GM12878 (cell line): ENCODE results near the gene LEF1. TPM values are rescaled to one million over a fixed set of nuclear protein-coding genes. Genes with fewer than 3 reads are reported as not detected.

Experiments used
- ATAC-seq: fragments of 200-7000 bp; cut with Tn5 transposase; 3 replicates; pipeline ENCODE4 v1.9.1; 2020; ENCODE audit warnings: mild to moderate bottlenecking, moderate library complexity
- BruUV-seq: library from RNA; stranded (reverse); fragments of 400-500 nt; replicated peaks from 2 replicates; lab custom pipeline; 2021; lab: Mats Ljungman, UMichigan
- CTCF ChIA-PET: fragments of 300-600 bp; sonication (Branson Sonifier 250); formaldehyde crosslinking; extraction: SDS; loops from one replicate; lab custom pipeline; 2021; ENCODE audit warnings: inconsistent platforms; lab: Yijun Ruan, JAX
- POLR2A ChIA-PET: fragments of 350-600 bp; formaldehyde crosslinking; extraction: SDS; loops from one replicate; lab custom pipeline; 2021; ENCODE audit warnings: inconsistent platforms; lab: Charles Lee
- RAD21 ChIA-PET: fragments of 300-600 bp; sonication (Branson Sonifier 250); formaldehyde crosslinking; loops from one replicate; lab custom pipeline; 2023; ENCODE audit warnings: antibody characterized with exemption; ENCODE audit not compliant: unreplicated experiment; lab: Charles Lee
- SMC1A ChIA-PET: fragments of 300-600 bp; sonication (Branson Sonifier 250); formaldehyde crosslinking; loops from one replicate; lab custom pipeline; 2023; ENCODE audit not compliant: unreplicated experiment, uncharacterized antibody; lab: Charles Lee
- DNase-seq: peaks from one replicate; pipeline ENCODE4 v3.0.0-alpha.2; 2011; ENCODE audit warnings: low read depth, low spot score
- FAIRE-seq: peaks from 3 replicates; lab custom pipeline; 2011; peaks lifted over from hg19 to GRCh38; lab: Jason Lieb, UNC
- H2AFZ ChIP-seq: 2 replicates; pipeline ENCODE4 v1.6.0; 2011; ENCODE audit warnings: low read depth, low read length, control low read depth; ENCODE audit not compliant: control insufficient read depth
- H3K27ac ChIP-seq: 2 replicates; pipeline ENCODE4 v1.5.1; 2011; ENCODE audit warnings: control low read depth; ENCODE audit not compliant: control insufficient read depth, insufficient read depth
- H3K27me3 ChIP-seq, 2 experiments: replicated peaks in 1 of 2; 2 replicates each; pipeline versions ENCODE4 v1.6.0 to v1.6.1; 2011; ENCODE audit warnings: low read length in 1 of 2; ENCODE audit not compliant: control insufficient read depth in 2 of 2, insufficient read depth in 2 of 2
- H3K36me3 ChIP-seq, 2 experiments: 2 replicates each; pipeline ENCODE4 v1.5.1; 2011; ENCODE audit warnings: low read length in 1 of 2; ENCODE audit not compliant: control insufficient read depth in 2 of 2, insufficient read depth in 2 of 2
- H3K4me1 ChIP-seq: 2 replicates; pipeline ENCODE4 v1.6.1; 2011; ENCODE audit warnings: mild to moderate bottlenecking, low read length, moderate library complexity, mixed read lengths; ENCODE audit not compliant: control insufficient read depth, insufficient read depth
- H3K4me2 ChIP-seq: 2 replicates; pipeline ENCODE4 v1.6.0; 2011; ENCODE audit warnings: control low read depth; ENCODE audit not compliant: control insufficient read depth, insufficient read depth
- H3K4me3 ChIP-seq: fragments of 200-600 bp; sonication (generic); 2 replicates; pipeline ENCODE4 v1.5.1; 2016
- H3K79me2 ChIP-seq: 2 replicates; pipeline ENCODE4 v1.6.0; 2011; ENCODE audit warnings: low read length; ENCODE audit not compliant: control insufficient read depth, insufficient read depth
- H3K9ac ChIP-seq: 2 replicates; pipeline ENCODE4 v1.8.0; 2011; ENCODE audit warnings: low read length, control low read depth, mixed read lengths; ENCODE audit not compliant: control insufficient read depth, insufficient read depth
- H3K9me3 ChIP-seq: replicated peaks from 3 replicates; pipeline ENCODE4 v1.5.1; 2011; ENCODE audit warnings: mild to moderate bottlenecking, low read length; ENCODE audit not compliant: control insufficient read depth, insufficient read depth
- H4K20me1 ChIP-seq: 2 replicates; pipeline ENCODE4 v1.6.0; 2011; ENCODE audit not compliant: control insufficient read depth, insufficient read depth
- EZH2 ChIP-seq: IDR thresholded peaks from 2 replicates; pipeline ENCODE4 v1.6.1; 2012; ENCODE audit warnings: low read depth, mild to moderate bottlenecking, control low read depth, inconsistent platforms, low read length, borderline replicate concordance; ENCODE audit not compliant: control insufficient read depth
- NFYB ChIP-seq: IDR thresholded peaks from 2 replicates; pipeline ENCODE4 v1.6.1; 2011; ENCODE audit warnings: low read depth, mild to moderate bottlenecking, low read length, improper control_type of control experiment, moderate library complexity; ENCODE audit not compliant: insufficient read depth
- NR2C1 ChIP-seq: fragments of 450-650 bp; IDR thresholded peaks from 2 replicates; pipeline ENCODE4 v1.6.1; 2017; ENCODE audit warnings: antibody characterized with exemption, mild to moderate bottlenecking, moderate library complexity
- SMAD1 ChIP-seq: fragments of 450-650 bp; IDR thresholded peaks from 2 replicates; pipeline ENCODE4 v1.6.1; 2018; ENCODE audit warnings: mild to moderate bottlenecking, low read depth; ENCODE audit not compliant: partially characterized antibody
- SUPT20H ChIP-seq: IDR thresholded peaks from 2 replicates; pipeline ENCODE4 v1.6.1; 2011; ENCODE audit warnings: low read depth, mild to moderate bottlenecking, low read length, moderate library complexity, borderline replicate concordance; ENCODE audit not compliant: control insufficient read depth
- WGBS: methylation state at CpG from one replicate; pipeline ENCODE4 v1.1.6; 2016; ENCODE audit warnings: low lambda C conversion rate; ENCODE audit not compliant: insufficient replicate concordance, insufficient coverage; ENCODE audit errors: missing lambda C conversion rate; 5-methylcytosine and 5-hydroxymethylcytosine counted together
- in situ Hi-C: fragments of 300-500 bp; cut with MboI; formaldehyde crosslinking; loops from 9 replicates; pipeline ENCODE4 v1.14.3; 2018; ENCODE audit warnings: mixed read lengths
- intact Hi-C: fragments of 100-400 bp; cut with micrococcal nuclease; formaldehyde crosslinking; loops from one replicate; pipeline ENCODE4 v1.14.2; 2022; ENCODE audit not compliant: unreplicated experiment
- polyA plus RNA-seq, 11 experiments: library from polyadenylated mRNA; depleted of rRNA in 4 of 11; unstranded in 6 of 11; stranded (reverse) in 5 of 11; fragments of >200 nt; fragmentation: Nextera tagmentation in 4 of 11; fragmentation: Illumina TruSeq in 1 of 11; extraction: Ambion mirVana in 4 of 11; extraction: Trizol in 1 of 11; gene quantifications; 1 replicate in 1 of 11; 2 replicates in 10 of 11; pipeline versions ENCODE4 v1.2.1 to v1.2.3, GENCODE V29; 2011 to 2016; ENCODE audit warnings: inconsistent platforms in 2 of 11, missing spikeins in 2 of 11, low read depth in 1 of 11
- total RNA-seq, 4 experiments: library from RNA; depleted of rRNA in 3 of 4; stranded (reverse); fragments of >200 nt in 3 of 4; fragmentation: Illumina TruSeq in 1 of 4; extraction: Trizol in 1 of 4; gene quantifications; 2 replicates each; pipeline versions ENCODE4 v1.2.1 to v1.2.3, GENCODE V29; 2013 to 2021
- TF ChIP-seq, protein P1 (sequence below), 3 experiments: IDR thresholded peaks in 2 of 3; conservative IDR thresholded peaks in 1 of 3; 2 replicates each; pipeline ENCODE4 v1.5.1; 2011; ENCODE audit warnings: low read depth in 3 of 3, low read length in 3 of 3, mild to moderate bottlenecking in 3 of 3, control low read depth in 2 of 3, moderate library complexity in 2 of 3, inconsistent platforms in 1 of 3, mixed read lengths in 1 of 3; ENCODE audit not compliant: control insufficient read depth in 2 of 3, insufficient read depth in 1 of 3; ENCODE audit errors: extremely low read depth in 1 of 3
- TF ChIP-seq, protein P2 (sequence below): fragments of 450-650 bp; IDR thresholded peaks from 2 replicates; pipeline ENCODE4 v1.6.1; 2017; ENCODE audit warnings: mild to moderate bottlenecking

LEF1 gene
- total and polyA plus RNA-seq, 10 of the 15 experiments (the other 5 are each of a cell fraction or from before 2014, with no cell fraction given) = 10.2 to 38.1 (median 19.5) TPM

DNA sequence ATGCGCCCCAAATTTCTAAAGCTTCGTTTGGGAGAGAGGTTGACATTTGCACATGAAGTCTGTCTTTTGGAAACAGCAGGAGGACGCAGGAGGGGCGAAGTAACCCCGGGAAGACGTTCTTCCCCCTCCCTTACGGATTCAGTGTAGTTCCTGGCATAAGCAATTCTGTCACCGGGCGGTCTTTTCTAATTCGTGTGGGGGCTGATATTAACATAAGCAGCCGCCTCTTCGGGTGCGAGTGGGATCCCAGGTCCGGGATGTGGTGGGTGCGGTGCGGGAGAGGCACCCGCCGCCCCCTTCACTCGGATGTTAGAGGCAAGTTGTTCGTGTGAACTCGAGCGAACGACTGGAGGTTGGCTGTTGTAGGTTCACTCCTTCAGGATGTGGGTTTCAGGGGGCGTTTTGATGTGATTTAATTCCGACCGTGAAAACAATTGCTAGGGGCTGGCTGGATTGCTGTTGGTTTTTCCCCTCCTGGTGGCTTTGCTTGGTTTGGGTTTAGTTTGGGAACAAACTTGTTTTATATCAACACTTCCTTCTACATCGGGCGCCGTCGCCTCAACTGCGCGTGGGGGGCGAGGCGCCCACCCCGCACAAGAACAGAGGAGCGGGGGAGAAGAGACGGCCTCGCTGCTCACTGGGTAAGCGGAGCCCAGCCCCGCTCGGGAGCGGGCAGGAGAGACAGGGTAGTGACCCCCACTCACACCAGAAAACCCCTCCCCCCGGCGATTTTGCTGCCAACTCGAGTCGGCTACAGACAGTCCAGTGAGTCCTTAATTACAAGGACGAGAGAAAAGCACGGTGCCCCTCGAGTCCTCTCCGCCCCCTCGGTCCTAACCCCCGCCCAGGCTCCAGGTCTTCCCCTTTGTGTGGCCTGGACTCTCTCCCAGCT lies 2.9 kb upstream of the LEF1 start:
- TF ChIP-seq NFYB (no peak), EZH2 (peak; percentile 82; the same call in 1 of the 2 replicates), SUPT20H (no peak), SMAD1 (no peak), NR2C1 (no peak)
- TF ChIP-seq, protein P1, sequence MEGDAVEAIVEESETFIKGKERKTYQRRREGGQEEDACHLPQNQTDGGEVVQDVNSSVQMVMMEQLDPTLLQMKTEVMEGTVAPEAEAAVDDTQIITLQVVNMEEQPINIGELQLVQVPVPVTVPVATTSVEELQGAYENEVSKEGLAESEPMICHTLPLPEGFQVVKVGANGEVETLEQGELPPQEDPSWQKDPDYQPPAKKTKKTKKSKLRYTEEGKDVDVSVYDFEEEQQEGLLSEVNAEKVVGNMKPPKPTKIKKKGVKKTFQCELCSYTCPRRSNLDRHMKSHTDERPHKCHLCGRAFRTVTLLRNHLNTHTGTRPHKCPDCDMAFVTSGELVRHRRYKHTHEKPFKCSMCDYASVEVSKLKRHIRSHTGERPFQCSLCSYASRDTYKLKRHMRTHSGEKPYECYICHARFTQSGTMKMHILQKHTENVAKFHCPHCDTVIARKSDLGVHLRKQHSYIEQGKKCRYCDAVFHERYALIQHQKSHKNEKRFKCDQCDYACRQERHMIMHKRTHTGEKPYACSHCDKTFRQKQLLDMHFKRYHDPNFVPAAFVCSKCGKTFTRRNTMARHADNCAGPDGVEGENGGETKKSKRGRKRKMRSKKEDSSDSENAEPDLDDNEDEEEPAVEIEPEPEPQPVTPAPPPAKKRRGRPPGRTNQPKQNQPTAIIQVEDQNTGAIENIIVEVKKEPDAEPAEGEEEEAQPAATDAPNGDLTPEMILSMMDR (IDR thresholded peaks at IDR 0.05 in 2 of 3, conservative IDR thresholded peaks at IDR 0.05 in 1 of 3; ENCODE audit: control insufficient read depth in 2 of 3, extremely low read depth in 1 of 3, insufficient read depth in 1 of 3, low read depth in 3 of 3, low read length in 3 of 3) = no peak
- TF ChIP-seq, protein P2, sequence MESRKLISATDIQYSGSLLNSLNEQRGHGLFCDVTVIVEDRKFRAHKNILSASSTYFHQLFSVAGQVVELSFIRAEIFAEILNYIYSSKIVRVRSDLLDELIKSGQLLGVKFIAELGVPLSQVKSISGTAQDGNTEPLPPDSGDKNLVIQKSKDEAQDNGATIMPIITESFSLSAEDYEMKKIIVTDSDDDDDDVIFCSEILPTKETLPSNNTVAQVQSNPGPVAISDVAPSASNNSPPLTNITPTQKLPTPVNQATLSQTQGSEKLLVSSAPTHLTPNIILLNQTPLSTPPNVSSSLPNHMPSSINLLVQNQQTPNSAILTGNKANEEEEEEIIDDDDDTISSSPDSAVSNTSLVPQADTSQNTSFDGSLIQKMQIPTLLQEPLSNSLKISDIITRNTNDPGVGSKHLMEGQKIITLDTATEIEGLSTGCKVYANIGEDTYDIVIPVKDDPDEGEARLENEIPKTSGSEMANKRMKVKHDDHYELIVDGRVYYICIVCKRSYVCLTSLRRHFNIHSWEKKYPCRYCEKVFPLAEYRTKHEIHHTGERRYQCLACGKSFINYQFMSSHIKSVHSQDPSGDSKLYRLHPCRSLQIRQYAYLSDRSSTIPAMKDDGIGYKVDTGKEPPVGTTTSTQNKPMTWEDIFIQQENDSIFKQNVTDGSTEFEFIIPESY = no peak
- no peaks in the 10 kb centered on the region for H3K79me2 ChIP-seq
- no peak overlapping the region for H3K27ac ChIP-seq
- WGBS = 6% methylated on average over 50 of the region's 52 CpGs
- FAIRE-seq = no peak
- in situ Hi-C loops = loop anchor here (25.0 kb wide), 1 partner anchor 459 kb away; the partner anchor contains the start of gene PAPSS1
- H4K20me1 ChIP-seq = no peaks in the 10 kb centered on the region; the same call in 1 of the 2 replicates
- no peak for ATAC-seq
- H3K9me3 ChIP-seq = no peaks in the 10 kb centered on the region
- CTCF ChIA-PET = interaction anchor here (0.7 to 1.2 kb wide), 3 partner anchors 10 to 109 kb away, joined by 3 read pairs; no protein-coding TSS in a partner anchor
- SMC1A ChIA-PET = no interaction called here
- H3K4me2 ChIP-seq = peak overlapping the region; percentile 93; the same call in 1 of the 2 replicates
- RAD21 ChIA-PET = interaction anchor here (0.8 to 1.5 kb wide), 3 partner anchors 16 to 53 kb away, joined by 3 to 8 read pairs (median 3); no protein-coding TSS in a partner anchor
- peaks cover 11 to 31% of the 10 kb centered on the region in 2 experiments for H3K27me3 ChIP-seq
- 0 out of 2 replicates have a peak, but pooled peaks cover 3% of the 10 kb centered on the region for H3K4me1 ChIP-seq
- POLR2A ChIA-PET = no interaction called here
- DNase-seq = no peak
- intact Hi-C loops = no loop called here
- no TSS peak for BruUV-seq
- H2AFZ ChIP-seq = no peak overlapping the region
- H3K4me3 ChIP-seq = peak overlapping the region; percentile 71; the same call in 1 of the 2 replicates
- no peaks in the 10 kb centered on the region for H3K36me3 ChIP-seq
- no peak overlapping the region for H3K9ac ChIP-seq
